HepG2 (cell line): ENCODE data around the gene ANO5. TPM values are rescaled to one million over a fixed set of nuclear protein-coding genes. Genes with fewer than 3 reads are reported as not detected.

Source experiments
- ATAC-seq: fragments of 200-7000 bp; cut with Tn5 transposase; 3 replicates; pipeline ENCODE4 v1.9.1; 2020; ENCODE audit warnings: mild to moderate bottlenecking, moderate library complexity
- BruUV-seq: library from RNA; stranded (reverse); fragments of 400-500 nt; replicated peaks from 2 replicates; lab custom pipeline; 2021; lab: Mats Ljungman, UMichigan
- CTCF ChIA-PET: fragments of 300-600 bp; formaldehyde crosslinking; extraction: SDS; loops from one replicate; lab custom pipeline; 2021; ENCODE audit warnings: low total read pairs, inconsistent platforms, low intra/inter-chr PET ratio; lab: Yijun Ruan, JAX
- POLR2A ChIA-PET: fragments of 350-600 bp; sonication (Branson Sonifier 250); formaldehyde crosslinking; loops from one replicate; lab custom pipeline; 2020; ENCODE audit warnings: antibody characterized with exemption, inconsistent platforms; lab: Yijun Ruan, JAX
- DNase-seq: peaks from one replicate; pipeline ENCODE4 v3.0.0-alpha.2; 2015; ENCODE audit warnings: low spot score
- FAIRE-seq: peaks from 3 replicates; lab custom pipeline; 2011; peaks lifted over from hg19 to GRCh38; lab: Jason Lieb, UNC
- H2AFZ ChIP-seq: one replicate; pipeline ENCODE4 v1.6.1; 2011; ENCODE audit warnings: low read length, inconsistent platforms
- H3K27ac ChIP-seq: fragments of 300-600 bp; 3 replicates; pipeline ENCODE4 v1.8.0; 2011; ENCODE audit warnings: mixed run types, mild to moderate bottlenecking, mixed read lengths, low read length, inconsistent platforms; ENCODE audit not compliant: insufficient read depth; ENCODE audit errors: extremely low read length
- H3K27me3 ChIP-seq, 2 experiments: fragments of 200-600 bp in 1 of 2; 2 replicates in 1 of 2; 3 replicates in 1 of 2; pipeline versions ENCODE4 v1.6.0 to v1.8.0; 2011; ENCODE audit warnings: low read length in 2 of 2, mild to moderate bottlenecking in 2 of 2, moderate library complexity in 2 of 2, inconsistent platforms in 1 of 2; ENCODE audit not compliant: insufficient read depth in 2 of 2, control insufficient read depth in 1 of 2
- H3K36me3 ChIP-seq, 2 experiments: fragments of 200-600 bp in 1 of 2; replicated peaks in 1 of 2; 2 replicates in 1 of 2; 3 replicates in 1 of 2; pipeline versions ENCODE4 v1.5.1 to v1.8.0; 2011; ENCODE audit warnings: low read length in 2 of 2, inconsistent platforms in 1 of 2; ENCODE audit not compliant: insufficient read depth in 2 of 2, control insufficient read depth in 1 of 2
- H3K4me1 ChIP-seq: 2 replicates; pipeline ENCODE4 v1.5.1; 2012; ENCODE audit warnings: low read length, inconsistent platforms; ENCODE audit not compliant: insufficient read depth
- H3K4me2 ChIP-seq: 2 replicates; pipeline ENCODE4 v1.6.0; 2011; ENCODE audit warnings: low read depth, low read length, inconsistent platforms
- H3K4me3 ChIP-seq, 3 experiments: fragments of 200-600 bp in 1 of 3; sonication (generic), shearing (Covaris generic) in 1 of 3; replicated peaks in 1 of 3; 2 replicates each; pipeline ENCODE4 v1.5.1; 2011 to 2016; ENCODE audit warnings: low read length in 3 of 3, inconsistent platforms in 2 of 3, low read depth in 2 of 3, mild to moderate bottlenecking in 2 of 3, control low read depth in 1 of 3, mixed read lengths in 1 of 3; ENCODE audit not compliant: insufficient read depth in 1 of 3
- H3K79me2 ChIP-seq: one replicate; pipeline ENCODE4 v1.6.1; 2011; ENCODE audit warnings: low read length, inconsistent platforms; ENCODE audit not compliant: insufficient read depth
- H3K9ac ChIP-seq: 2 replicates; pipeline ENCODE4 v1.6.0; 2011; ENCODE audit warnings: mild to moderate bottlenecking, low read depth, low read length, inconsistent platforms; ENCODE audit not compliant: insufficient read depth
- H3K9me3 ChIP-seq: 2 replicates; pipeline ENCODE4 v1.5.1; 2012; ENCODE audit warnings: mild to moderate bottlenecking, low read length
- H4K20me1 ChIP-seq: 2 replicates; pipeline ENCODE4 v1.6.0; 2011; ENCODE audit warnings: inconsistent platforms, mild to moderate bottlenecking, low read length, moderate library complexity; ENCODE audit not compliant: insufficient read depth
- ARNT ChIP-seq: fragments of 450-650 bp; IDR thresholded peaks from 2 replicates; pipeline ENCODE4 v1.6.1; 2017
- JUN ChIP-seq: sonication (generic); formaldehyde crosslinking; IDR thresholded peaks from 2 replicates; pipeline ENCODE4 v1.4.0; 2020; ENCODE audit warnings: mild to moderate bottlenecking, missing genetic modification reagents
- SYNCRIP ChIP-seq: fragments of 200-400 bp; formaldehyde crosslinking; IDR thresholded peaks from 2 replicates; pipeline ENCODE4 v1.6.1; 2018; ENCODE audit warnings: mild to moderate bottlenecking, low read depth, low read length; ENCODE audit not compliant: insufficient read depth
- TOE1 ChIP-seq: sonication (generic); formaldehyde crosslinking; IDR thresholded peaks from 2 replicates; pipeline ENCODE4 v1.4.0; 2020; ENCODE audit warnings: mild to moderate bottlenecking, missing genetic modification reagents
- ZNF644 ChIP-seq: IDR thresholded peaks from 2 replicates; pipeline ENCODE4 v1.6.1; 2016; ENCODE audit warnings: low read depth
- in situ Hi-C: cut with HindIII; loops from 2 replicates; pipeline ENCODE4 v1.10.0; 2017; ENCODE audit warnings: low pct_unique_long_range_greater_than_20kb; ENCODE audit not compliant: extremely low pct_ligation_motif_present
- intact Hi-C: fragments of 100-400 bp; cut with micrococcal nuclease; formaldehyde crosslinking; loops from one replicate; pipeline ENCODE4 v1.10.0; 2022; ENCODE audit not compliant: unreplicated experiment
- polyA plus RNA-seq, 8 experiments: library from polyadenylated mRNA; depleted of rRNA in 3 of 8; stranded (reverse) in 7 of 8; unstranded in 1 of 8; fragments of >200 nt; fragmentation: Illumina TruSeq in 4 of 8; extraction: Trizol in 4 of 8; gene quantifications; 2 replicates each; pipeline versions ENCODE4 v1.2.1 to v1.2.3, GENCODE V29; 2011 to 2016; ENCODE audit warnings: low read depth in 4 of 8, missing spikeins in 1 of 8, mixed read lengths in 1 of 8; ENCODE audit not compliant: insufficient read depth in 1 of 8
- total RNA-seq, 5 experiments: library from RNA; depleted of rRNA; stranded (reverse); fragments of >200 nt; fragmentation: Illumina TruSeq; extraction: Trizol; gene quantifications; 2 replicates each; pipeline ENCODE4 v1.2.3, GENCODE V29; 2016; ENCODE audit warnings: low read depth in 1 of 5
- TF ChIP-seq, protein P1 (sequence below): sonication (generic); formaldehyde crosslinking; IDR thresholded peaks from 2 replicates; pipeline ENCODE4 v1.8.0; 2022; ENCODE audit warnings: missing genetic modification reagents, mild to moderate bottlenecking, moderate library complexity, borderline replicate concordance
- TF ChIP-seq, protein P2 (sequence below): sonication (generic); formaldehyde crosslinking; IDR thresholded peaks from 2 replicates; pipeline ENCODE4 v1.4.0; 2020; ENCODE audit warnings: mild to moderate bottlenecking, missing genetic modification reagents, borderline replicate concordance

ANO5 gene
- total and polyA plus RNA-seq, 2 of the 13 experiments (the other 11 are each of a cell fraction or from before 2014, with no cell fraction given), result 0.02 to 0.03 TPM

DNA sequence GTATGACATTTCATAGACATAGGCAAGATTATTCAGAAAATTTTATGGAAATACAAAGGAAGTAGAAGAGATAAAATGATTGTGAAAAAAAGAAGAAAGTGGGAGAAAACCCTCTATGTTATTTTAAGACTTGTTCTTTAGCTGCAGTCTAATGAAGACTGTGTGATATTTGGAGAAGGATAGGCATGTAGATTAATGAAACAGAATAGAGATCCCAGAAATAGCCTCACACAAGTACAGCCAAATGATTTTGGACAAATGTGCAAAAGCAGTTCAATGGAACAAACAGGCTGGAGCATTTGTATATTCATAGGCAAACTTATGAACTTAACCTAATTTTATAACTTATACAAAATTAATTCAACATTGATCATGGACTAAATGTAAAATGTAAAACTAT is 14.3 kb downstream of the ANO5 start:
- H3K4me3 ChIP-seq, result no peak overlapping the region
- CTCF ChIA-PET, result no interaction called here
- H3K36me3 ChIP-seq, result no peaks in the 10 kb centered on the region
- H2AFZ ChIP-seq, result no peak overlapping the region
- H3K4me2 ChIP-seq, result no peak overlapping the region
- H3K79me2 ChIP-seq, result no peaks in the 10 kb centered on the region
- intact Hi-C loops, result no loop called here
- H3K27me3 ChIP-seq, result no peaks in the 10 kb centered on the region
- no peak overlapping the region for H3K27ac ChIP-seq
- BruUV-seq, result no TSS peak
- DNase-seq, result no peak
- TF ChIP-seq ARNT, result no peak
- TF ChIP-seq ZNF644, result no peak
- TF ChIP-seq, protein P1, sequence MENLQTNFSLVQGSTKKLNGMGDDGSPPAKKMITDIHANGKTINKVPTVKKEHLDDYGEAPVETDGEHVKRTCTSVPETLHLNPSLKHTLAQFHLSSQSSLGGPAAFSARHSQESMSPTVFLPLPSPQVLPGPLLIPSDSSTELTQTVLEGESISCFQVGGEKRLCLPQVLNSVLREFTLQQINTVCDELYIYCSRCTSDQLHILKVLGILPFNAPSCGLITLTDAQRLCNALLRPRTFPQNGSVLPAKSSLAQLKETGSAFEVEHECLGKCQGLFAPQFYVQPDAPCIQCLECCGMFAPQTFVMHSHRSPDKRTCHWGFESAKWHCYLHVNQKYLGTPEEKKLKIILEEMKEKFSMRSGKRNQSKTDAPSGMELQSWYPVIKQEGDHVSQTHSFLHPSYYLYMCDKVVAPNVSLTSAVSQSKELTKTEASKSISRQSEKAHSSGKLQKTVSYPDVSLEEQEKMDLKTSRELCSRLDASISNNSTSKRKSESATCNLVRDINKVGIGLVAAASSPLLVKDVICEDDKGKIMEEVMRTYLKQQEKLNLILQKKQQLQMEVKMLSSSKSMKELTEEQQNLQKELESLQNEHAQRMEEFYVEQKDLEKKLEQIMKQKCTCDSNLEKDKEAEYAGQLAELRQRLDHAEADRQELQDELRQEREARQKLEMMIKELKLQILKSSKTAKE (CRISPR knock-in tag), result no peak
- TF ChIP-seq, protein P2, sequence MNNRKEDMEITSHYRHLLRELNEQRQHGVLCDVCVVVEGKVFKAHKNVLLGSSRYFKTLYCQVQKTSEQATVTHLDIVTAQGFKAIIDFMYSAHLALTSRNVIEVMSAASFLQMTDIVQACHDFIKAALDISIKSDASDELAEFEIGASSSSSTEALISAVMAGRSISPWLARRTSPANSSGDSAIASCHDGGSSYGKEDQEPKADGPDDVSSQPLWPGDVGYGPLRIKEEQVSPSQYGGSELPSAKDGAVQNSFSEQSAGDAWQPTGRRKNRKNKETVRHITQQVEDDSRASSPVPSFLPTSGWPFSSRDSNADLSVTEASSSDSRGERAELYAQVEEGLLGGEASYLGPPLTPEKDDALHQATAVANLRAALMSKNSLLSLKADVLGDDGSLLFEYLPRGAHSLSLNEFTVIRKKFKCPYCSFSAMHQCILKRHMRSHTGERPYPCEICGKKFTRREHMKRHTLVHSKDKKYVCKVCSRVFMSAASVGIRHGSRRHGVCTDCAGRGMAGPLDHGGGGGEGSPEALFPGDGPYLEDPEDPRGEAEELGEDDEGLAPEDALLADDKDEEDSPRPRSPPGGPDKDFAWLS, result no peak
- TF ChIP-seq JUN, result no peak
- TF ChIP-seq TOE1 (CRISPR knock-in tag), result no peak
- no peak for TF ChIP-seq SYNCRIP
- no peak overlapping the region for H3K9ac ChIP-seq
- no peaks in the 10 kb centered on the region for H3K9me3 ChIP-seq
- in situ Hi-C loops, result no loop called here
- ATAC-seq, result no peak
- H4K20me1 ChIP-seq, result no peaks in the 10 kb centered on the region
- H3K4me1 ChIP-seq, result no peaks in the 10 kb centered on the region
- no peak for FAIRE-seq
- POLR2A ChIA-PET, result no interaction called here
